Measurements from ENCODE around the gene LMOD3.

LMOD3 gene

DNA sequence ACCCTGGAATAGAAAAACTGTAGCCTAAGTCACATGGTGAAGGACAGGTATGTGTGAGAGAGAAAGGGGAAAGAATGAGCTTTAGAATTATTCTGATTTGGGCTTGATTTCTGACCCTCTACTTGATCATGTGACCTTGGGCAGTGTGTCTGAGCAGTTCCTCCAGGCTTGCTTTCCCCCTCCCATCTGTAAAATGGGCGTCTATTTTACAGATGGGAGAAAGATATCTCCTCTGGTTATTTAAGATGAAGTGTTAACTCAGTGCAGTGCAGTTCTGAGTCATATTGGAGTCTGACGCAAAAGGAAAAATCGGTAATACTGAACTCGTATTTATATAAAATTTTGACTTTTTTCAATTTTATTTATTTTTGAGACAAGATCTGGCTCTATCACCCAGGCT lies 38.1 kb upstream of the LMOD3 start:
- TF ChIP-seq, protein P1, sequence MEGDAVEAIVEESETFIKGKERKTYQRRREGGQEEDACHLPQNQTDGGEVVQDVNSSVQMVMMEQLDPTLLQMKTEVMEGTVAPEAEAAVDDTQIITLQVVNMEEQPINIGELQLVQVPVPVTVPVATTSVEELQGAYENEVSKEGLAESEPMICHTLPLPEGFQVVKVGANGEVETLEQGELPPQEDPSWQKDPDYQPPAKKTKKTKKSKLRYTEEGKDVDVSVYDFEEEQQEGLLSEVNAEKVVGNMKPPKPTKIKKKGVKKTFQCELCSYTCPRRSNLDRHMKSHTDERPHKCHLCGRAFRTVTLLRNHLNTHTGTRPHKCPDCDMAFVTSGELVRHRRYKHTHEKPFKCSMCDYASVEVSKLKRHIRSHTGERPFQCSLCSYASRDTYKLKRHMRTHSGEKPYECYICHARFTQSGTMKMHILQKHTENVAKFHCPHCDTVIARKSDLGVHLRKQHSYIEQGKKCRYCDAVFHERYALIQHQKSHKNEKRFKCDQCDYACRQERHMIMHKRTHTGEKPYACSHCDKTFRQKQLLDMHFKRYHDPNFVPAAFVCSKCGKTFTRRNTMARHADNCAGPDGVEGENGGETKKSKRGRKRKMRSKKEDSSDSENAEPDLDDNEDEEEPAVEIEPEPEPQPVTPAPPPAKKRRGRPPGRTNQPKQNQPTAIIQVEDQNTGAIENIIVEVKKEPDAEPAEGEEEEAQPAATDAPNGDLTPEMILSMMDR (conservative IDR thresholded peaks at IDR 0.05; ENCODE audit: low read depth, low read length) = no peak
- no peak for DNase-seq (ENCODE audit: low read depth)
- no peak overlapping the region for H3K4me3 ChIP-seq (ENCODE audit: low read length)

DNA sequence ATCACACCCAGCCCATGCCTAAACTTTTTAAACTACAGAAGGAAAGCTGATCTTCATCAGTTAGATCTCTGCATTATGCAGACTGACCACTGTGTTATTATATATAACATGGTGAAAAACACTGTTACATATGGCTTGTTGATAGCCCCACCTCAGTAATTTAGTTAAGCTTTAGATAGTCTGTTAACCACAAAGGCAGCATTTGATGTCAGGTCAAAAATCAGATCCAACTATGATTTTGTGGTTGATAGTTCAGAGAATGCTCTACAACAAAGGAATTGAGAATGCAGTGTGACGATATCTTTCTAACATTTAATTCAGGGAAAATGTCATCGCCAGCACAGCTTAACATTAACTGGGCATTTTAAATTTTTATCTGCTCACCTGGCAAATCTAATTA lies 37.7 kb upstream of the LMOD3 start:
- no peak for DNase-seq (ENCODE audit: low read depth)
- TF ChIP-seq, protein P1 (conservative IDR thresholded peaks at IDR 0.05; ENCODE audit: low read depth, low read length) = no peak
- no peak overlapping the region for H3K4me3 ChIP-seq (ENCODE audit: low read length)

DNA sequence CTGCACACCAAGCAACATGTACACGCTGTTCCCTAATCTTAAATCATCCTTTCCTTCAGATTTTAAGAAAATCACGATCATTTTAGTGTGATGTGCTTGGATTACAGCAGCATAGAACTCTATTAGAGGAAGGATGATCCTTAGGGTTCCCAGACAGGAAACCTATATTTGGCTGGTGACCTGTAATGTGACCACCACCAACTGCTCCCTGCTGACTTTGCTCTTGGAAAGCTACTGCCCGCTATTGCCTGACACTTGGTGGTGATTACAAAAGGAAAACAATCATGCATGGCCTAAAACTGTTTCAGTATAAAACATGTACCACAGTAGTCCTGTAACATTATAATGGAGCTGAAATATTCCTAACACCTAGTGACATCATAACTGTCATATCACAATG lies 27.2 kb upstream of the LMOD3 start:
- no peak for DNase-seq (ENCODE audit: low read depth)
- H3K4me3 ChIP-seq (ENCODE audit: low read length) = no peak overlapping the region
- TF ChIP-seq, protein P1 (conservative IDR thresholded peaks at IDR 0.05; ENCODE audit: low read depth, low read length) = no peak

DNA sequence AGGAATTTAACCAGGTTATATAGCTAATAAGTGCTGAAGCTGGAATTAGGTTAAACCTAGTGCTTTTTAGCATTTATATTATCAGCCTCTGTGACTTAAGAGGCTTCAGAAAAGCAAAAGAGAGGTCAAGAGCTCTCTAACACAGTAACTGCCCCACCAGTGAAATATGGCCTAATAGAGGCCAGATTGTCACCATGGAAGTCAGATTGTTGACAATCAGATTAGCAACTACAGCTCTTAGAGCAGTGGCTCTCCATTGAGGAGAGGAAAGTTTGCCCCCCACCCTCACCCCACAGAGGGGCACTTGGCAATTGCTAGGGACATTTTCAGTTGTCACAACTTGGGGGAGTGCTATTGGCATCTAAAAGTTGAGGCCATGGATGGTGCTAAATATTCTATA lies 23.3 kb upstream of the LMOD3 start:
- TF ChIP-seq, protein P1 (conservative IDR thresholded peaks at IDR 0.05; ENCODE audit: low read depth, low read length) = no peak
- no peak for DNase-seq (ENCODE audit: low read depth)
- no peak overlapping the region for H3K4me3 ChIP-seq (ENCODE audit: low read length)

DNA sequence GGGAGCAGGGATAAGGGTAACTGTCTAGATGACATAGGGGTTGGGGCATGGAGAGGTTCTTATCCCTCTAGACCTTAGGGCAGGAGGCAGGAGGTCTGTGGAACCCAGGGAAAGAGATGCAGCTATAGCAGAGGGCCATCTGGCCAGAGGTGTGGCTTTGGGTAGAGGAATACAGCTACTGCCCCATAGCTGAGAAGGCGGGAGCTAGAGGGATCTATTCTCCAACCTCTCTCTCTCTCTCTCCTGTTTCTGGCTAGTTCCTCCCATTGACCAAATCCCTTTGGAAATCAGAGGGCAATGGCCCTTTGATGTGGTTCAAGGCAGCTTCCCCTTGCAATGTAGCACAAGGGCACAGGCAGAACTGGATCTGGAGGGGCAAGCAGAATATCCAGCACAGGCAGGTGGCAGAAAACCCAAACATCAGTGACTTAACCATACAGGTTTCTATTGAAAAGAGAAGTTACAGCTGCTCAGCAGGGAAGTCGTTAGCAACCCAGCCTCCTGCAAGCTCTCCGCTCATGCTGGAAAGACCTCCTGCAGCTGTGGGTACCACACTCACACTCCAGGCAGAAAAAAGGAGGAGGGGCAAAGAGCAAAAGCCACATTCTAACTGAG lies 22.3 kb upstream of the LMOD3 start:
- TF ChIP-seq, protein P1 (conservative IDR thresholded peaks at IDR 0.05; ENCODE audit: low read depth, low read length) = no peak
- DNase-seq (ENCODE audit: low read depth) = no peak
- no peak overlapping the region for H3K4me3 ChIP-seq (ENCODE audit: low read length)

DNA sequence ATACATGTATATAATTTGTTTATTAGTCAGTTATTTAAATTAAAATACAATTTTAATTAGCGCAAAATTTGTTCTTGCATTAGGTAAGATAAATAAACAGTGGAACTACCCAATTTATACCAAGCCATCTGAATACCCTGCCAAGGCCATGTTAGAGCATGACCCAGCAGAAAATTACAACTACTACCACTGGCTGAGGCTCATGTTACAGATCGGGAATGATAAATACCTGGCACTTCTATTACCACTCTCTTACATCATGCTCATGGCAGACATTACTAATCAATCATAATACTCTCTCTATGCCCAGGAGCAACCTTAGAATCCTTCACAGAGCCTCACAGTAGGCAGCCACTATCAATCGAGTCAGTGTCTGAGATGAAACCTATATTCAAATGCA lies 21.2 kb upstream of the LMOD3 start:
- no peak for DNase-seq (ENCODE audit: low read depth)
- no peak overlapping the region for H3K4me3 ChIP-seq (ENCODE audit: low read length)
- TF ChIP-seq, protein P1 (conservative IDR thresholded peaks at IDR 0.05; ENCODE audit: low read depth, low read length) = no peak

DNA sequence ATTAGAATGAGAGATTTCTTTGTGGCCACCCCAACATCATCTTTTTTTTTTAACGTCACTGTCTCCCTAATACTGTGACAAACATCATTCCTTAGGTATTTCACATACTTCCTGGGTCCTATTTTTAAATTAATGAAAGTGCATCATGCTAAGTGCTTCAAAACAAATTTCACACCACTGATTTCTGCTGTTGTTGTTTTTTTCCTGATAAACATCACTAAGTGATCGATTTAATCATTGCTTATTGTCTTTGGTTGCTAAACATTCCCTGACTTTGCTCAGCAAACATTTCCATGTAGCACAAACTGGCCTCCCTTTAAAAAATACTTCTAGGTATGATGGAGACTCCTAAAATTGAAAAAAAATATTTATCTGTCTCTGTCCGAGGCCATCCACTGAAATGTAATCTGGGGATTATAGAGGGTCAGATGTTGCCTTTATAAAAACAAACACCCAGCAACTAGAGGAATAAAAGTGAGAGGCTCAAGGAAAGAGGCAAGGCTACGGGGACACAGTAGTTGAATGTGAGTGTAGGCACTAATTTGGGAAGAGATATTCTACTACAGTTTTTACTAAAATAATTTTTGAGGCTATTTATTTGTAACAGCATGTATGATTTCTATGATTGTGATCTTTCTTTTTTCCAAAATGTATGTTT lies 20.5 kb upstream of the LMOD3 start:
- no peak overlapping the region for H3K4me3 ChIP-seq (ENCODE audit: low read length)
- no peak for DNase-seq (ENCODE audit: low read depth)
- TF ChIP-seq, protein P1 (conservative IDR thresholded peaks at IDR 0.05; ENCODE audit: low read depth, low read length) = no peak

All from retinal pigment epithelial cell (primary cell).